Measurements from ENCODE around the gene LMBR1.

DNA sequence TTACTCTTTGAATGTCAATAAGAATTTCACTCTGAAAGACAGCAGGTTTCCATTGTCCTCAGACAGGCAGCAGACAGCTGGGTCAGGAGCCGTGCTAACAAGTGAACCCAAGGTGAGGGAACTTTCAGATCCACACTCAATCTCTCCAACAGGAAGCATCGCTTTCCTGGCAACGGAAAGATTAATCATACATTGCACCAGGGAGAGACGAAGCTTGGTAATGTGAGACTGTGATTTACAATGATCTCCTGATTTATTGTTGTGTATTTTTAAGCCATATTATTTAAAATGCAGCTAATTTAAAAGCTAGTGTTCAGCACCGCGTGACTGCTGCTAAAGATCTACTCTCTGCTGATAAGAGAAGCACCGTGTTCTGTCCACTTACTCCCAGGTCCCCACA is 39.0 kb upstream of the LMBR1 start:
- TF ChIP-seq, protein P1, sequence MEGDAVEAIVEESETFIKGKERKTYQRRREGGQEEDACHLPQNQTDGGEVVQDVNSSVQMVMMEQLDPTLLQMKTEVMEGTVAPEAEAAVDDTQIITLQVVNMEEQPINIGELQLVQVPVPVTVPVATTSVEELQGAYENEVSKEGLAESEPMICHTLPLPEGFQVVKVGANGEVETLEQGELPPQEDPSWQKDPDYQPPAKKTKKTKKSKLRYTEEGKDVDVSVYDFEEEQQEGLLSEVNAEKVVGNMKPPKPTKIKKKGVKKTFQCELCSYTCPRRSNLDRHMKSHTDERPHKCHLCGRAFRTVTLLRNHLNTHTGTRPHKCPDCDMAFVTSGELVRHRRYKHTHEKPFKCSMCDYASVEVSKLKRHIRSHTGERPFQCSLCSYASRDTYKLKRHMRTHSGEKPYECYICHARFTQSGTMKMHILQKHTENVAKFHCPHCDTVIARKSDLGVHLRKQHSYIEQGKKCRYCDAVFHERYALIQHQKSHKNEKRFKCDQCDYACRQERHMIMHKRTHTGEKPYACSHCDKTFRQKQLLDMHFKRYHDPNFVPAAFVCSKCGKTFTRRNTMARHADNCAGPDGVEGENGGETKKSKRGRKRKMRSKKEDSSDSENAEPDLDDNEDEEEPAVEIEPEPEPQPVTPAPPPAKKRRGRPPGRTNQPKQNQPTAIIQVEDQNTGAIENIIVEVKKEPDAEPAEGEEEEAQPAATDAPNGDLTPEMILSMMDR (IDR thresholded peaks at IDR 0.05; ENCODE audit: extremely low read depth in 1 of 2, insufficient read depth in 1 of 2, low read depth in 1 of 2, low read length in 2 of 2), result no peak
- TF ChIP-seq POLR2A (IDR thresholded peaks at IDR 0.05; ENCODE audit: low read depth, low read length), result peak; percentile 27
- peak; percentile 89 for TF ChIP-seq POLR2AphosphoS5 (IDR thresholded peaks at IDR 0.05; ENCODE audit: insufficient read depth, low read depth, low read length)
- TF ChIP-seq MYC (IDR thresholded peaks at IDR 0.05; ENCODE audit: low read depth, low read length), result no peak
- TF ChIP-seq EZH2 (IDR thresholded peaks at IDR 0.05; ENCODE audit: borderline replicate concordance, low read depth, low read length, severe bottlenecking), result no peak
- no peak for TF ChIP-seq MAX (IDR thresholded peaks at IDR 0.05; ENCODE audit: insufficient read depth, insufficient read length)
- TF ChIP-seq GATA2 (IDR thresholded peaks at IDR 0.05; ENCODE audit: insufficient read depth, insufficient read length, low read depth, low read length), result peak; percentile 70
- TF ChIP-seq JUN (IDR thresholded peaks at IDR 0.05; ENCODE audit: borderline replicate concordance, insufficient read depth, insufficient read length, low read depth), result peak; percentile 91

All from endothelial cell of umbilical vein (primary cell).